Lower leg skin (tissue), 4 donors: Measurements from ENCODE around the gene NINL. TPM values are rescaled to one million over a fixed set of nuclear protein-coding genes. Genes with fewer than 3 reads are reported as not detected.

Experiments used
- DNase-seq, 2 donors: peaks; one replicate each; pipeline ENCODE4 v3.0.0-alpha.2; 2019; ENCODE audit warnings: low spot score in 2 of 2
- H3K4me3 ChIP-seq: fragments of 200-600 bp; sonication (generic); 2 replicates; pipeline ENCODE4 v1.5.1; 2017; ENCODE audit warnings: mild to moderate bottlenecking, low read depth; ENCODE audit not compliant: poor library complexity, severe bottlenecking
- POLR2A ChIP-seq, 2 donors: fragments of 450-650 bp; IDR thresholded peaks; one replicate each; pipeline ENCODE4 v1.6.1; 2016 to 2017; ENCODE audit warnings: antibody characterized with exemption in 2 of 2, mild to moderate bottlenecking in 1 of 2, moderate library complexity in 1 of 2
- WGBS, 2 donors: methylation state at CpG; one replicate each; pipeline ENCODE4 v1.1.5; 2018; 5-methylcytosine and 5-hydroxymethylcytosine counted together
- intact Hi-C: fragments of 100-400 bp; cut with DNase I; formaldehyde crosslinking; loops from one replicate; pipeline ENCODE4 v1.15.0; 2023; ENCODE audit warnings: low total_unique reads
- total RNA-seq, 4 donors: library from RNA; depleted of rRNA; stranded (reverse); fragments of >200 nt; gene quantifications; one replicate each; pipeline ENCODE4 v1.1.0, GENCODE V29; 2016
- TF ChIP-seq, protein P1 (sequence below), 3 donors: fragments of 450-650 bp; IDR thresholded peaks; one replicate each; pipeline ENCODE4 v1.5.1; 2016; ENCODE audit warnings: antibody characterized with exemption in 3 of 3, mild to moderate bottlenecking in 3 of 3, moderate library complexity in 2 of 3

NINL gene
- total RNA-seq, 4 donors from 2014 or later = 2.1 to 4.7 (median 3.7) TPM

- no peak overlapping the region for H3K4me3 ChIP-seq
- TF ChIP-seq, protein P1, sequence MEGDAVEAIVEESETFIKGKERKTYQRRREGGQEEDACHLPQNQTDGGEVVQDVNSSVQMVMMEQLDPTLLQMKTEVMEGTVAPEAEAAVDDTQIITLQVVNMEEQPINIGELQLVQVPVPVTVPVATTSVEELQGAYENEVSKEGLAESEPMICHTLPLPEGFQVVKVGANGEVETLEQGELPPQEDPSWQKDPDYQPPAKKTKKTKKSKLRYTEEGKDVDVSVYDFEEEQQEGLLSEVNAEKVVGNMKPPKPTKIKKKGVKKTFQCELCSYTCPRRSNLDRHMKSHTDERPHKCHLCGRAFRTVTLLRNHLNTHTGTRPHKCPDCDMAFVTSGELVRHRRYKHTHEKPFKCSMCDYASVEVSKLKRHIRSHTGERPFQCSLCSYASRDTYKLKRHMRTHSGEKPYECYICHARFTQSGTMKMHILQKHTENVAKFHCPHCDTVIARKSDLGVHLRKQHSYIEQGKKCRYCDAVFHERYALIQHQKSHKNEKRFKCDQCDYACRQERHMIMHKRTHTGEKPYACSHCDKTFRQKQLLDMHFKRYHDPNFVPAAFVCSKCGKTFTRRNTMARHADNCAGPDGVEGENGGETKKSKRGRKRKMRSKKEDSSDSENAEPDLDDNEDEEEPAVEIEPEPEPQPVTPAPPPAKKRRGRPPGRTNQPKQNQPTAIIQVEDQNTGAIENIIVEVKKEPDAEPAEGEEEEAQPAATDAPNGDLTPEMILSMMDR (IDR thresholded peaks at IDR 0.05) = no peak
- no peak for TF ChIP-seq POLR2A (IDR thresholded peaks at IDR 0.05)
- peak in 1 of 2 donors; percentile 68 for DNase-seq
- intact Hi-C loops = loop anchor here (10.0 kb wide), 1 partner anchor 46 kb away; no protein-coding TSS in a partner anchor
- WGBS, 2 donors = 78% methylated on average over 14 of the region's 14 CpGs
These were observed 36.7 kb downstream of the NINL start for GRCh38 chr20:25548613-25549086.

GRCh38 chr20:25547999-25548398, 37.3 kb downstream of the NINL start:
- TF ChIP-seq, protein P1 (IDR thresholded peaks at IDR 0.05) = no peak
- TF ChIP-seq POLR2A (IDR thresholded peaks at IDR 0.05) = no peak
- H3K4me3 ChIP-seq = no peak overlapping the region
- intact Hi-C loops = loop anchor here (10.0 kb wide), 1 partner anchor 47 kb away; no protein-coding TSS in a partner anchor
- 50 to 64% methylated on average over 2 to 3 of the region's 3 CpGs for WGBS, 2 donors
- DNase-seq = peak in 1 of 2 donors; percentile 67

GRCh38 chr20:25547063-25547462, 38.3 kb downstream of the NINL start:
- intact Hi-C loops = loop anchor here (10.0 kb wide), 1 partner anchor 48 kb away; no protein-coding TSS in a partner anchor
- peak in 1 of 2 donors; percentile 17 for DNase-seq
- TF ChIP-seq, protein P1 (IDR thresholded peaks at IDR 0.05) = no peak
- no peak for TF ChIP-seq POLR2A (IDR thresholded peaks at IDR 0.05)
- no peak overlapping the region for H3K4me3 ChIP-seq
- 69 to 71% methylated on average over 4 of the region's 4 CpGs for WGBS, 2 donors

DNA sequence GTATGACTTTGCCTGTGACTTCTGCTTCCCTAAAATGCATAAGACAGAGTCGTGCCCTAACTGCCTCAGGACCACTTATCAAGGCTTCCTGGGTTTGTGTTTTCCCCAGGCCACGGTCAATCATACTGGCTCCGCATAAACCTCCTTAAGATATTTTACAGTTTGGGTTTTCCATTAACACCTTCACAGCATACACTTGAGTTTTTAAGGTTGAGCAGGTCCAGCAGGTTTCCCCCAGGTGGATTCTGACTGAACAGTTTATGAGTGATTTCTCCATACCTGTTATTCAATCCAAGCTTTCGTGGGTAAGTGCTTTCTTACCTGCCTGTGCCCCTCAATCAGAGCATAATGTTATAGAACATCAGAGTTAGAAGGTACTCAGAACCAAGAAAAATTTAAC, 39.3 kb downstream of the NINL start:
- intact Hi-C loops = loop anchor here (10.0 kb wide), 1 partner anchor 49 kb away; no protein-coding TSS in a partner anchor
- TF ChIP-seq POLR2A (IDR thresholded peaks at IDR 0.05) = no peak
- TF ChIP-seq, protein P1 (IDR thresholded peaks at IDR 0.05) = no peak
- WGBS, 2 donors = 83 to 85% methylated on average over 4 of the region's 4 CpGs
- DNase-seq = peak in 1 of 2 donors; percentile 31
- H3K4me3 ChIP-seq = no peak overlapping the region

- intact Hi-C loops = loop anchor here (10.0 kb wide), 1 partner anchor 50 kb away; no protein-coding TSS in a partner anchor
- no peak for TF ChIP-seq POLR2A (IDR thresholded peaks at IDR 0.05)
- TF ChIP-seq, protein P1 (IDR thresholded peaks at IDR 0.05) = no peak
- no peak overlapping the region for H3K4me3 ChIP-seq
- peak in 1 of 2 donors; percentile 13 for DNase-seq
- WGBS, 2 donors = 91% methylated on average over 3 of the region's 3 CpGs
These were observed 40.2 kb downstream of the NINL start for GRCh38 chr20:25545171-25545570.

- intact Hi-C loops = loop anchor here (10.0 kb wide), 1 partner anchor 50 kb away; no protein-coding TSS in a partner anchor
- 88 to 93% methylated on average over 1 of the region's 1 CpG for WGBS, 2 donors
- no peak for DNase-seq
- H3K4me3 ChIP-seq = no peak overlapping the region
- TF ChIP-seq POLR2A (IDR thresholded peaks at IDR 0.05) = no peak
- TF ChIP-seq, protein P1 (IDR thresholded peaks at IDR 0.05) = no peak
These were observed 40.6 kb downstream of the NINL start for GRCh38 chr20:25544734-25545133.
